HEK293 (cell line): ENCODE results near the gene L3MBTL1.
"Not testable (repeated sequence)": the region's sequence is repeated elsewhere in the genome, so short reads cannot be mapped to it uniquely, and the experiment has no call there.

ENCODE experiments used
- CTCF ChIA-PET: fragments of 350-600 bp; formaldehyde crosslinking; extraction: SDS; loops from one replicate; lab custom pipeline; 2021; ENCODE audit warnings: antibody characterized with exemption; lab: Yijun Ruan, JAX
- POLR2A ChIA-PET: fragments of 300-600 bp; formaldehyde crosslinking; extraction: SDS; loops from one replicate; lab custom pipeline; 2020; ENCODE audit warnings: antibody characterized with exemption, inconsistent platforms; lab: Yijun Ruan, JAX
- H3K27ac ChIP-seq: fragments of 200-500 bp; sonication (Bioruptor generic); 2 replicates; pipeline ENCODE4 v1.5.1; 2014; ENCODE audit warnings: low read depth, low read length, control low read depth, inconsistent platforms; ENCODE audit errors: extremely low read depth
- H3K36me3 ChIP-seq, 2 experiments: fragments of 200-500 bp in 1 of 2; sonication (Bioruptor generic) in 1 of 2; 1 replicate in 1 of 2; 2 replicates in 1 of 2; pipeline ENCODE4 v1.5.1; 2014 to 2017; ENCODE audit warnings: inconsistent platforms in 2 of 2, low read length in 2 of 2; ENCODE audit not compliant: control insufficient read depth in 2 of 2, insufficient read depth in 1 of 2
- H3K4me1 ChIP-seq: fragments of 200-500 bp; sonication (Bioruptor generic); 2 replicates; pipeline ENCODE4 v1.5.1; 2014; ENCODE audit warnings: mild to moderate bottlenecking, low read length, inconsistent platforms; ENCODE audit not compliant: control insufficient read depth, insufficient read depth
- H3K4me3 ChIP-seq: 2 replicates; pipeline ENCODE4 v1.5.1; 2011; ENCODE audit warnings: low read depth, mild to moderate bottlenecking, control low read depth, low read length, moderate library complexity
- H3K9me3 ChIP-seq: fragments of 200-500 bp; sonication (Bioruptor generic); 2 replicates; pipeline ENCODE4 v1.5.1; 2014; ENCODE audit warnings: low read depth, low read length, inconsistent platforms; ENCODE audit not compliant: control insufficient read depth, insufficient read depth
- GFI1B ChIP-seq: fragments of 450-650 bp; formaldehyde crosslinking; IDR thresholded peaks from 2 replicates; pipeline ENCODE4 v1.5.1; 2016; ENCODE audit warnings: missing biosample characterization, missing genetic modification characterization
- GLI2 ChIP-seq: fragments of 450-650 bp; formaldehyde crosslinking; IDR thresholded peaks from 2 replicates; pipeline ENCODE4; 2017; ENCODE audit warnings: missing biosample characterization, missing genetic modification characterization, low read depth, borderline replicate concordance
- WT1 ChIP-seq: fragments of 450-650 bp; formaldehyde crosslinking; IDR thresholded peaks from 2 replicates; pipeline ENCODE4 v1.5.1; 2016; ENCODE audit warnings: missing biosample characterization, missing genetic modification characterization
- ZBTB48 ChIP-seq: fragments of 450-650 bp; formaldehyde crosslinking; IDR thresholded peaks from 2 replicates; pipeline ENCODE4 v1.5.1; 2016; ENCODE audit warnings: missing biosample characterization, missing genetic modification characterization
- ZNF184 ChIP-seq: fragments of 450-650 bp; IDR thresholded peaks from 2 replicates; pipeline ENCODE4 v1.5.1; 2018; ENCODE audit warnings: missing biosample characterization, mild to moderate bottlenecking, missing genetic modification characterization
- ZNF394 ChIP-seq: fragments of 450-650 bp; formaldehyde crosslinking; IDR thresholded peaks from 2 replicates; pipeline ENCODE4 v1.5.1; 2016; ENCODE audit warnings: missing biosample characterization, missing genetic modification characterization, mild to moderate bottlenecking, moderate library complexity, borderline replicate concordance
- ZNF530 ChIP-seq: fragments of 450-650 bp; formaldehyde crosslinking; IDR thresholded peaks from 2 replicates; pipeline ENCODE4 v1.5.1; 2016; ENCODE audit warnings: low read depth, missing biosample characterization, missing genetic modification characterization
- ZNF561 ChIP-seq: fragments of 450-650 bp; IDR thresholded peaks from 2 replicates; pipeline ENCODE4 v1.5.1; 2018; ENCODE audit warnings: missing biosample characterization, missing genetic modification characterization, borderline replicate concordance
- ZNF621 ChIP-seq: fragments of 450-650 bp; formaldehyde crosslinking; IDR thresholded peaks from 2 replicates; pipeline ENCODE4 v1.5.1; 2017; ENCODE audit warnings: missing biosample characterization, missing genetic modification characterization
- ZNF658 ChIP-seq: fragments of 450-650 bp; formaldehyde crosslinking; IDR thresholded peaks from 2 replicates; pipeline ENCODE4; 2016; ENCODE audit warnings: missing biosample characterization, missing genetic modification characterization
- TF ChIP-seq, protein P1 (sequence below): fragments of 450-650 bp; formaldehyde crosslinking; IDR thresholded peaks from 2 replicates; pipeline ENCODE4 v1.5.0; 2017; ENCODE audit warnings: missing biosample characterization, missing genetic modification characterization, borderline replicate concordance

The L3MBTL1 gene

DNA sequence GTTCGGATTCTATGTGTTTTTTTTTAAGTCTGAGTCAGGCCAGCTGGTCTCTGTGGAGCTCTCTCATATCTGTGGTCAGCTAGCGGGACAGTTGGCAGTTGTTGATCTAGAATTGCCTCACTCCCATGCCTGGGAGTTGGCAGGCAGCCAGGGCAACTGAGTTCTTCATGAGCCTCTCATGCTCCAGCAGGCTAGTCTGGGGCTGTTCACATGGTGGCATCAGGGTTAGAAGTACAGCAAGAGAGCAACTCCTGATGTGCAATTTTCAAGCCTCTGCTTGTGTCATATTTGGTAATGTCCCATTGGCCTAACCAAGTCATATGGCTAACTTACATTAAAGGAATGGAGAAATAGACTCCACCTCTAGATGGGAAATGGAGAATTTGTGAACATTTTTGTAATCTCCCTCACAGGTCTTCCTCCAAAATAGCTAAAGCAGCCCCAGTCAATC, 76.5 kb downstream of the L3MBTL1 start:
- Histone ChIP-seq H3K4me1 (no peaks in the 10 kb centered on the region), H3K36me3 (no peaks in the 10 kb centered on the region), H3K4me3 (no peak overlapping the region), H3K27ac (no peak overlapping the region), H3K9me3 (no peaks in the 10 kb centered on the region)
- ChIA-PET POLR2A (no interaction called here), CTCF (interaction anchor here (1.2 to 1.4 kb wide), 2 partner anchors 45 to 606 kb away, joined by 3 to 4 read pairs; no protein-coding TSS in a partner anchor)
- TF ChIP-seq ZNF561 (tag by site-specific recombination) (peak; percentile 50; the same call in 1 of the 2 replicates), ZNF184 (tag by site-specific recombination) (peak; percentile 60; the same call in 1 of the 2 replicates), WT1 (no peak)

DNA sequence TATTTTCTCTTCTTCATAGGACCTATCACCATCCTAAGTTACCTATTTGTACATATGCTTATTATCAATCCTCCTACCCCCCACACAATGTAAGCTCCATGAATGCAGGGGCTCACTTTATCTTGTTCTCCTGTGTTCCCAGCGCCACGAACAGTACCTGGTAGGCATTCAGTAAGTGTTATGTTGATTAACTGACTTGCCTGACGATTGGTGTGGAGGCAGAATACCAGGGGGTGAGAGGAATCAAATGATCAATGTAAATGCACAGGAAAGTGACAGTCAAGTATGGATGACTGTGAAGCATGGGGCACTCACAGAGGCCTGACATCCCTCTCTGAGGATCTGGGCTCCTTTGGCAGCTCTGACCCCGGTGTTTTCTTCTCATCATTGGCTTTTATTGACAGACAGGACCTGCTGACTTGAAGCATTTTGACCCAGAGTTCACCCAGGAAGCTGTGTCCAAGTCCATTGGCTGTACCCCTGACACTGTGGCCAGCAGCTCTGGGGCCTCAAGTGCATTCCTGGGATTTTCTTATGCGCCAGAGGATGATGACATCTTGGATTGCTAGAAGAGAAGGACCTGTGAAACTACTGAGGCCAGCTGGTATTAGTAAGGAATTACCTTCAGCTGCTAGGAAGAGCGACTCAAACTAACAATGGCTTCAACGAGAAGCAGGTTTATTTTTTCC, 77.1 kb downstream of the L3MBTL1 start:
- Histone ChIP-seq H3K4me3 (no peak overlapping the region), H3K4me1 (no peaks in the 10 kb centered on the region), H3K36me3 (no peaks in the 10 kb centered on the region), H3K27ac (no peak overlapping the region), H3K9me3 (no peaks in the 10 kb centered on the region)
- TF ChIP-seq GLI2 (tag by site-specific recombination) (no peak), ZNF394 (tag by site-specific recombination) (no peak), ZNF658 (tag by site-specific recombination) (no peak)
- ChIA-PET CTCF (interaction anchor here (0.6 to 1.4 kb wide), 4 partner anchors 47 to 606 kb away, joined by 3 to 8 read pairs (median 4); no protein-coding TSS in a partner anchor), POLR2A (no interaction called here)

DNA sequence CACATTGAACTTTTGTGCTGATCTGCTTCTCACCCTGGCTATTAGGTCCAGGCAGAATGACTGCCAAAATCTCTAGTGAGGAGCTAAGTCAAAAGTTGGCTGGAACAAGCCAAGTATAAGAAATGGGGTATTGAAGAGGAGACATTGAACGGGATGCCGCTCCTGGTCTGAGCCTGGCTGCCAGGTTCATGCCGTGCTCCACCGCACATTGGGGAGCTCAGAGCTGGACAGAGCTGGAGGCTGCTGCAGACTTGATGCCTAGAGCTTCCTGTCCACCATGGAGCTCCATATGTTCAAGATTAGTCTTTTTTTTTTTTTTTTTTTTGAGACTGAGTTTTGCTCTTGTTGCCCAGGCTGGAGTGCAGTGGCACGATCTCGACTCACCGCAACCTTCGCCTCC, 79.1 kb downstream of the L3MBTL1 start:
- Histone ChIP-seq H3K4me3 (no peak overlapping the region), H3K9me3 (no peaks in the 10 kb centered on the region), H3K27ac (no peak overlapping the region), H3K36me3 (no peaks in the 10 kb centered on the region), H3K4me1 (no peaks in the 10 kb centered on the region)
- CTCF ChIA-PET, result interaction anchor here (0.6 to 0.8 kb wide), 2 partner anchors 37 to 147 kb away, joined by 3 to 4 read pairs; no protein-coding TSS in a partner anchor
- POLR2A ChIA-PET, result interaction anchor here (0.6 kb wide), 1 partner anchor 68 kb away, joined by 4 read pairs; no protein-coding TSS in a partner anchor
- TF ChIP-seq ZNF530 (tag by site-specific recombination), result no peak

DNA sequence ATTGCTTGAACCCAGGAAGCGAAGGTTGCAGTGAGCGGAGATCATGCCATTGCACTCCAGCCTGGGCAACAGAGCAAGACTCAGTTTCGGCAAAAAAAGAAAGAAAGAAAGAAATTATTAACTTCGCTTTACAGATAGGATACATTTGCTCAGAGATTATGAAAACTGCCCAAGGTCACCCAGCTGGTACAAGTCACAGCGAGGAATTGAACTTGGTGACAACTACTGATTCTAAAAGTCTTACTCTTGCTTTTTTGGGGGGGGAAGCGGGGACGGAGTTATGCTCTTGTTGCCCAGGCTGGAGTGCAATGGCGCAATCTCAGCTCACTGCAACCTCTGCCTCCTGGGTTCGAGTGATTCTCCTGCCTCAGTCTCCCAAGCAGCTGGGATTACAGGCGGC, 81.0 kb downstream of the L3MBTL1 start:
- H3K4me3 ChIP-seq, POLR2A ChIA-PET, H3K4me1 ChIP-seq, H3K9me3 ChIP-seq, H3K27ac ChIP-seq, CTCF ChIA-PET, H3K36me3 ChIP-seq: not testable (repeated sequence)

DNA sequence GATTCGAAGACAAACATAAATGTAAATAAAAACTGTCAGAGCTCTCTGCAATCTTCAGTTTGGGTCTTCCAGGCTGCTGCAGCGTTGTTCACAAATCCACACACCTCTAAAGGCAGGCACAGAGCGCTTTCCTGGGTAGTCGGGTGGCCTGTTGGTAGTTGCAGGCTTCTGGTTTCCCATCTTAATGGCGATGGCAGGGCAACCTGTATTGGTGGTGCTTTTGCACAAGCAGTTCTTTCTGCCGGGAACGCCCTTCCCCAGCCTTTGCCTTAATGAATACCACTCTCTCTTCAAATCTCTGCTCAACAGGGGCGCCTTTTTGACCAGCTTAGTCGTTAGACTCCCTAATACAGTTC, 82.5 kb downstream of the L3MBTL1 start:
- ChIA-PET CTCF (interaction anchor here (0.7 to 1.0 kb wide), 2 partner anchors 52 to 85 kb away, joined by 3 read pairs; no protein-coding TSS in a partner anchor), POLR2A (interaction anchor here (0.6 to 2.7 kb wide), 5 partner anchors 47 to 617 kb away, joined by 3 to 16 read pairs (median 4); partner anchors contain the start of genes L3MBTL1 and SRSF6)
- TF ChIP-seq GFI1B, result no peak
- TF ChIP-seq ZNF621 (tag by site-specific recombination), result no peak
- no peak for TF ChIP-seq ZBTB48 (tag by site-specific recombination)
- TF ChIP-seq, protein P1, sequence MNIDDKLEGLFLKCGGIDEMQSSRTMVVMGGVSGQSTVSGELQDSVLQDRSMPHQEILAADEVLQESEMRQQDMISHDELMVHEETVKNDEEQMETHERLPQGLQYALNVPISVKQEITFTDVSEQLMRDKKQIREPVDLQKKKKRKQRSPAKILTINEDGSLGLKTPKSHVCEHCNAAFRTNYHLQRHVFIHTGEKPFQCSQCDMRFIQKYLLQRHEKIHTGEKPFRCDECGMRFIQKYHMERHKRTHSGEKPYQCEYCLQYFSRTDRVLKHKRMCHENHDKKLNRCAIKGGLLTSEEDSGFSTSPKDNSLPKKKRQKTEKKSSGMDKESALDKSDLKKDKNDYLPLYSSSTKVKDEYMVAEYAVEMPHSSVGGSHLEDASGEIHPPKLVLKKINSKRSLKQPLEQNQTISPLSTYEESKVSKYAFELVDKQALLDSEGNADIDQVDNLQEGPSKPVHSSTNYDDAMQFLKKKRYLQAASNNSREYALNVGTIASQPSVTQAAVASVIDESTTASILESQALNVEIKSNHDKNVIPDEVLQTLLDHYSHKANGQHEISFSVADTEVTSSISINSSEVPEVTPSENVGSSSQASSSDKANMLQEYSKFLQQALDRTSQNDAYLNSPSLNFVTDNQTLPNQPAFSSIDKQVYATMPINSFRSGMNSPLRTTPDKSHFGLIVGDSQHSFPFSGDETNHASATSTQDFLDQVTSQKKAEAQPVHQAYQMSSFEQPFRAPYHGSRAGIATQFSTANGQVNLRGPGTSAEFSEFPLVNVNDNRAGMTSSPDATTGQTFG, result no peak
- Histone ChIP-seq H3K36me3 (peaks cover 3 to 11% of the 10 kb centered on the region in 2 experiments; a peak in 2 of 3 replicates), H3K9me3 (no peaks in the 10 kb centered on the region), H3K4me3 (peak overlapping the region; percentile 99), H3K4me1 (no peaks in the 10 kb centered on the region), H3K27ac (no peak overlapping the region; the same call in 1 of the 2 replicates)
